ENCODE measurements around the gene NRG4. TPM values are rescaled to one million over a fixed set of nuclear protein-coding genes. Genes with fewer than 3 reads are reported as not detected.

NRG4 gene
- total RNA-seq, 1 donor from 2014 or later = not detected

DNA sequence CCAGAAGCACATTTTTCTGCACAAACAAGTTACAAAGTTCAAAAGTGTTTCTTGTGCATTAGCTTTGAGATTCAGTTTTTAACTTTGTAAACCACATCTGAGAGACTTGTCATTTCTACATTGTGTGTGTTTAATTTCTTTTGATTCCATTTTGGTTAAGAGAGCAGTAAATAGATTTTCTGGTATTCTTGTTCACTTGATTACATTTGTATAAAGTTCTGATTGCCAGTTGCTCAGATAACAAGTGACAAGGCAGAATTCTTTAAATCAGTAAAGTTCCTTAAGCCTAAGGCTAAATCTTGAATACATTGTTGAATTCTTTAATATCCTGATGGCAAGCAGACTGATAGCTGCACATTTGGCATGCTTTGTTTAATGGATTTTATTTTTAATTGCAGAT, 111.6 kb downstream of the NRG4 start:
- intact Hi-C loops (cut with DNase I) = loop anchor here (5.0 kb wide), 1 partner anchor 58 kb away; the partner anchor contains the start of gene UBE2Q2
- no peak for DNase-seq (ENCODE audit: missing footprints)
- no peak for ATAC-seq

DNA sequence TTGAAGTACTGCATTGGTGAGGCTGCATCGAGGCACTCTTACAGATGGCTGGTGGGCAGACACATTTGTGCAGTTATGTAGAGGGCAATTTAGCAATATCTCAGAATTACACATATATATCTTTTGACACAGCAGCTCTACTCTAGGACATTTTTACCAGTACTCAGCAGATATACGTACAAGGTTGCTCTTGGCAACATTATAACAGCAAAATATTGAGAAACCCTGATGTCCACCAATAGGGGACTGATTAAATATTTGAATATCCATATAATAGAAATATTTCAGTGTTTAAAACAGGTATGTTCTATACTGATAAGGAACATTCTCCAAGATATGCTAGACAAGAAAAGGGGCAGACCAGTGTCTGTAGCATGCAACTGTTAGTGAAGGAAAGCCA, 116.5 kb downstream of the NRG4 start:
- intact Hi-C loops (cut with DNase I) = no loop called here
- ATAC-seq (no peak), DNase-seq (ENCODE audit: missing footprints) (no peak)

DNA sequence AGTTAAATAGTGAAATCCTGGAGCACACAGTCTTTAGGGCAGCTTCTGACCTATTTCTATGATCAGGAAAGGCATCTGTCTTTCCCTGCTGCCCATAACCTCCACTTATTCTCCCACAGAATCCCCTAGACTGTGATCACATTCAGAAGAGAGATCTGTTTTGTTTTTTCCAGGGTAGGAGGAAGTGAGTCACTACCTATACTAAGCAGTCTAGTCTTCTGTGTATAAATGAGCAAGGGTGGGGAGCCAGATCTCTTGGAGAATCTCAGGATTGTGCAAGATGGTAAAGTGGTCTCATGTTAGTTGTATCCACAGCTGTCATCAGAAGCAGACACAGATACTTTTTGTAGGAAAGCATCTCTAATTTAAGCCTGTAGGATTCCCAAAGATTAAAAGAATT, 120.3 kb downstream of the NRG4 start:
- ATAC-seq (no peak), DNase-seq (ENCODE audit: missing footprints) (no peak)
- intact Hi-C loops (cut with DNase I) = no loop called here

Other genes starting within 250 kb of the NRG4 start
- 24.8 TPM for gene UBE2Q2, start 169.0 kb downstream of the NRG4 start, total RNA-seq
- gene FBXO22, start 108.5 kb downstream of the NRG4 start, total RNA-seq = 19.2 TPM
- not detected for gene TMEM266, start 47.6 kb upstream of the NRG4 start, total RNA-seq

All from Right ventricle myocardium inferior (tissue), 1 donor.